Peyer's patch (tissue), 4 donors: ENCODE data around the gene KIAA1671.

ENCODE experiments used
- POLR2A ChIP-seq, 2 donors: fragments of 450-650 bp; IDR thresholded peaks; one replicate each; pipeline ENCODE4 v1.5.1; 2017; ENCODE audit warnings: antibody characterized with exemption in 2 of 2, mild to moderate bottlenecking in 2 of 2, moderate library complexity in 2 of 2
- TF ChIP-seq, protein P1 (sequence below), 6 experiments: fragments of 450-650 bp in 4 of 6; fragments of 200-600 bp in 2 of 6; sonication (generic) in 1 of 6; IDR thresholded peaks; one replicate each; pipeline ENCODE4 v1.5.1; 2017 to 2019; ENCODE audit warnings: antibody characterized with exemption in 6 of 6, mild to moderate bottlenecking in 3 of 6, moderate library complexity in 1 of 6

GRCh38 chr22:24957043-24957442, 4.5 kb downstream of the KIAA1671 start:
- TF ChIP-seq, protein P1, sequence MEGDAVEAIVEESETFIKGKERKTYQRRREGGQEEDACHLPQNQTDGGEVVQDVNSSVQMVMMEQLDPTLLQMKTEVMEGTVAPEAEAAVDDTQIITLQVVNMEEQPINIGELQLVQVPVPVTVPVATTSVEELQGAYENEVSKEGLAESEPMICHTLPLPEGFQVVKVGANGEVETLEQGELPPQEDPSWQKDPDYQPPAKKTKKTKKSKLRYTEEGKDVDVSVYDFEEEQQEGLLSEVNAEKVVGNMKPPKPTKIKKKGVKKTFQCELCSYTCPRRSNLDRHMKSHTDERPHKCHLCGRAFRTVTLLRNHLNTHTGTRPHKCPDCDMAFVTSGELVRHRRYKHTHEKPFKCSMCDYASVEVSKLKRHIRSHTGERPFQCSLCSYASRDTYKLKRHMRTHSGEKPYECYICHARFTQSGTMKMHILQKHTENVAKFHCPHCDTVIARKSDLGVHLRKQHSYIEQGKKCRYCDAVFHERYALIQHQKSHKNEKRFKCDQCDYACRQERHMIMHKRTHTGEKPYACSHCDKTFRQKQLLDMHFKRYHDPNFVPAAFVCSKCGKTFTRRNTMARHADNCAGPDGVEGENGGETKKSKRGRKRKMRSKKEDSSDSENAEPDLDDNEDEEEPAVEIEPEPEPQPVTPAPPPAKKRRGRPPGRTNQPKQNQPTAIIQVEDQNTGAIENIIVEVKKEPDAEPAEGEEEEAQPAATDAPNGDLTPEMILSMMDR (IDR thresholded peaks at IDR 0.05) = no peak
- no peak for TF ChIP-seq POLR2A (IDR thresholded peaks at IDR 0.05)
